HG02870 (cell line): ENCODE measurements around the gene FBRS.
"Not testable (repeated sequence)": the region's sequence is repeated elsewhere in the genome, so short reads cannot be mapped to it uniquely, and the experiment has no call there.

ENCODE experiments used
- ATAC-seq: cut with Tn5 transposase; IDR thresholded peaks from one replicate; pipeline ENCODE4 v1.9.1; 2021; ENCODE audit warnings: mild to moderate bottlenecking, moderate library complexity; ENCODE audit not compliant: unreplicated experiment

FBRS gene

DNA sequence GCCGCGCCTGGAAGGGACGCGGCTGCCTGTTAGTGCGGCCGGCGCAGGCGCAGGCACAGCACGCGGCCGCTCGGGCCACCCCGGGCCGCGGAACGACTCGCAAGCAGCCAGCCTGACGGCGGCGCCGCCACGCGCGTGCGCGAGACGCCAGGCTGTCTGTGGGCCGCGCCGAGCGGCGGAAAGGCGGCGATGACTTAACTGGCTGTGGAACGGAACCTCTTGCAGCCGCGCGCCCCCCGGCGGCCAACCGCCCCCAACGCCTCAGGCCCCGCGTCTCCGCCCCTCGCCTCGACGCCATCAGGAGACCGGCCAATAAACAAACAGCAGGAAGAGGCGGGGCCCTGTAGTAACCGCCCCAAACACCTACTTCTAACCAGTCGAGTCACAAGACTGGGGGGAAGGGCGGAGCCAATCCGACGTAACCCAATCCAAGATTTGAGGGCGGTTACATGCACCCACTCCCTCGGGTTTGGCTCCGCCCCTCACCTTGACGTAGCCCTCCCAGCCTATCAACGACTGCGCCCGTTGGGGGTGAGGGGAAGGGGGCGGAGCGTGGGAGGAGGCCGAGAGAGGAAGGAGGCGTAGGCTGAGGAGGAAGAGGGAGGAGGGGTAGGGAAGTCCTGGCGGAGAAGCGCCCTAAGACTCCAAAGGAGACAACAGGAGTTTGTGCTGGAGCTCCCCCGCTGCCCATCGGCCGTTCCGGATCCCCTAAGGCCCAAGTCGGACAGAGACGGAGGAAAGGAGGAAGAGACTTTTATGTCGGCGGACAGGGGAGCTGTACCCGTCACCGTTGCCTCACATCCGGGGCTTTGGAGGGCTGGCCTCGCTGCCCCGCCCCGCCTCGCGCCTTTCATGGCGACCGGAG is at the start of gene FBRS:
Gene FBRS (plus strand): TSS at position 566 of the 865 bp plus-strand sequence. CDS start 1,088 bp downstream, outside the sequence.
- peak; percentile 73 for ATAC-seq

- ATAC-seq = peak; percentile 15
These were observed 49.0 kb upstream of the FBRS start for GRCh38 chr16:30609002-30609925.

DNA sequence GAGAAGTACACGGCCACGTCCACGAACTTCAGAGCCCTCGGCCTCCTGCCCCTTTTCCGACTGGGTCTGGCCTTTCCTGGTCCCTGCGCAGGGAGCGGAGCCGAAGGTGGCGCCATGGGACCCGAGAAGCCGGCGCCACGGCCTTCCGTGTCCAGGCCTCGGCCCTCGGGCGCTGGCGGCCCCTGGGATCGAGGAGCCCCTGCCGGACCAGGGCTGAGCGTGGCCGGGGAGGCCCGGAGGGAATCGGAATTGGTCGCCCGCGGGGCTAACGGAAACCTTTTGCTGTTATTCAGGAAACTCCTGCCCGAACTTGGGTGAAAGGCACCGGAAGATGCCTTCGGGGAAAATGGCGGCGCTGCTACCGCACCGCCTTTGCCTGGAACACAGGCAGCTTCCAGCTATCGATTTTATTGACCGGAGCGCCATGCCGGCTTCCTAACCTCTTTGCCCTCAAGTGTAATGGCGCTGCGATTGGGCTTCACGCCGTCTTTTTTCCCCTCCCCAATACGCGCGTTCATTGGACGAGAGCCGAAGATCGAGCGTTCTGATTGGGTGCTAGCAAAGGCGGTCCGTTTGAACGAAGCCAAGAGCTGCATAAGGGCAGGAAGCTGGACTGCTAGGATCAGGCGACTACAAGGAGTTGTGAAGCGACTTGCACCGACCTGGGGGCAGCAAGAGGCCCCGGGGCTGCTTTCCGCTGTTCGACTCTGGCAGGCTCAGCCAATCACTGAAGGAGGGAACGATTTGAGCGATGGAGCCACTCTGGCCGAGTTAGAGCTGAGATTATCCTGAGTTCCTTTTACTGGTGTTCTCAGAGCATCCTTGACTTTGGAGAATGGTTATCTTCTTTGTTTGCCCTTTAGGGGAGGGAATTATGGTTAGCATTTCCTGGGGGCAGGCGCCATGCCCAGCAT is 48.0 kb upstream of the FBRS start, which contains the start of gene ZNF689:
Gene ZNF689 (minus strand): TSS at position 464 of the 914 bp plus-strand sequence. CDS start 348 bp downstream, at position 116.
- ATAC-seq = peak; percentile 90

DNA sequence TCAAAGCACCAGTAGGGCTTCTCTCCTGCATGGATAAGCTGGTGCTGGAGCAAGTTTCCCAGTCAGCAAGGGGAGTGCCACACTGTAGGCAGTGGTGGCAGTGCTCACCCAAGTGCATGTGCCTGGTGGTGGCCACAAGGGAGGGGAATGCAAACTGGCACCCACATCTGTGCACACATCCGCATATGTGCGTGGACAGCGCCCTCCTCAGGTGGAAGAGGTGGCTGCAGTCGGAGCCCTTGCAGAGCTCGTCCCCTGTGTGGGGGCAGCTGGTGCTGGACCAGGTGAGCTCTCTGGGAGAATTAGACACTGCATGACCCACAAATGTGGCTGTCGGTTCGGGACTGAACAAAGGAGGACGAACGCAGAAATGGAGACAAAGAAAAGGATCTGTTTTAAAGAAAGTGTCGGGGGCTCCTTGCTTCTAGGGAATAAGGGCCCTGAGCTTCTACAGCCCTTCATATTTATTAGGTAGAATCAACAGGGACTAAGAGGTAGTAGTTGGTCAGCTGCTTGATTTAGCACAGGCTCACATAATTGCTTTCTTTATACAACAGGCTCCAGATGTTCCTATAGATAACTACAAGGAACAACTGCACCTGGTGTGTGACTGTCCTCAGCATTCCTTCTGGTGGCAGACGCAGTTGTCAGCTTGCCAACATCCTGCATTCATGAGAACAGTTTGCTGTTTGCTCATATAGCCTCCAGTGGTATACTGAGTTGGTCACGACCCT is 42.7 kb upstream of the FBRS start:
- ATAC-seq = no peak

DNA sequence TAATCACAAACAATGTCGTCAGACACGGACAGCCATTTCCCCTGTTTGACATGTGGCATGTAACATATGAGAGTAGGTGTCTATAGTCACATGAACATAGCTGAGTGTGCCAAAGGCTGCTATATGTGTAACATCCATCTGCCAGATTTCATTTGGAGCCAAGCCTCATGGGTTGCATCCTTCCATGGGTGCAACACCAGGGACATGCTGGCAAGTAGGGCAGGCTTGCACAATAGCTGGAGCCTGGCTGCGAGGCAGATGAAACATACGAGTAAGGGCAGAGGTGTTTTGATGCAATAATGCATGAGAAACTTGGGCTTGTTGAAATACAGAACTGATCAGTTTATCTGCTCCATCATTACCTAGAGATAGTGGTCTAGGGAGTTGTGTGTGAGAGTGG is 39.0 kb upstream of the FBRS start:
- ATAC-seq = no peak

DNA sequence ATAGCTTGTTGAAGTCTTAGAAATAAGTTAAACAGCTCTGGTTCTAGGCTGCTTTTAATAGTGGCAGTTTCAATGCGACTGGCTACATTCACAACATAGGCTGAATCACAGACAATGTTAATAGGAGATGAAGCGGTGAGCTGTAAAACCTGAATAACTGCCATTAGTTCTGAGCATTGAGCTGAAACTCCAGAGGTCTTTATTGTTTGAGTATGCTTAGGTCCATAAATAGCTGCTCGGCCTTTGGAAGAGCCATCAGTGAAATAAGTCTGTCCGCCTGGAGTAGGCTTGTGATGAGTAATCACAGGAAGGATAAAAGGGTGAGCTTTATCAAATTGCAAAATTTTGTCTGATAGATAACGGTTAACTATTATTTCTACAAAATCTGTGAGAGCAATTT is 38.6 kb upstream of the FBRS start:
- no peak for ATAC-seq

- no peak for ATAC-seq
These were observed 38.1 kb upstream of the FBRS start for GRCh38 chr16:30620169-30620568.

GRCh38 chr16:30621765-30622164 is 36.5 kb upstream of the FBRS start:
- no peak for ATAC-seq

DNA sequence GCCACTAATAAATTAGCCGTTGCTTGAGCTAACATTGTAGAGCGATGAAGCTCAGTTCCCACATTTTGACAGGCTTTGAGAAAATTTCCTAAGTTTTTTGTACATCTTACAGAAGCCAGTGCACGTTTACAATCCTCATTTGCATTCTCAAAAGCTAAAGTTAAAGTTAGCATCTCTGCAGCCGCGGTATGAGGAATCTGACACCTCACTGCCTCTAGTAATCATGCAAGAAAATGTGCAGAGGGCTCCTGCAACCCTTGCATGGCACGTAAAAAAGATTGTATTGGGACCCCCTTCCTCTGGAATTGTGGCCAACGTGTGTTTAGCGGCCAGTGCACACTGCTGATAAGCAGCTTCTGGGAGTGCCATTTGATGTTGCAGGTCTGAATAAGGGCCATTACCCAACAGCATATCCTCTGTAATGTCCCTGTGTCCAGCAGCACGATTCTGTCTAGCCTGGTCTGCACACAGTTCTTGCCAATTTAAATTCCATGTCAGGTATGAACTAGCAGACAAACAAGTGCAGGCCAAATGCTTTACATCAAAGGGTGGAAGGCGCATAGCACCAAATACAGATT is 35.7 kb upstream of the FBRS start:
- no peak for ATAC-seq

GRCh38 chr16:30623536-30624283 is 34.5 kb upstream of the FBRS start:
- ATAC-seq = no peak

GRCh38 chr16:30626236-30626635 is 32.0 kb upstream of the FBRS start:
- ATAC-seq = no peak

- ATAC-seq = no peak
These were observed 29.3 kb upstream of the FBRS start for GRCh38 chr16:30628628-30629540.

DNA sequence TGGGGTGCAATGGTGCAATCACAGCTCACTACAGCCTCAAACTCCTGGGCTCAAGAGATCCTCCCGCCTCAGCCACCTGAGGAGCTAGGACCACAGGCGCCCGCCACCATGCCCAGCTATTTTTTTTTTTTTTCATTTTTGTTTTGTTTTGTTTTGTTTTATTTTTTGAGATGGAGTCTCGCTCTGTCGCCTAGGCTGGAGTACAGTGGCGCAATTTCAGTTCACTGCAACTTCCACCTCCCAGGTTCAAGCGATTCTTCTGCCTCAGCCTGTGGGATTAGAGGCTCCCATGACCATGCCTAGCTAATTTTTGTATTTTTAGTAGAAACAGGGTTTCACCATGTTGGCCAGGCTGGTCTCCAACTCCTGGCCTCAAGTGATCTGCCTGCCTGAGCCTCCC is 25.8 kb upstream of the FBRS start:
- not testable (repeated sequence) for ATAC-seq

DNA sequence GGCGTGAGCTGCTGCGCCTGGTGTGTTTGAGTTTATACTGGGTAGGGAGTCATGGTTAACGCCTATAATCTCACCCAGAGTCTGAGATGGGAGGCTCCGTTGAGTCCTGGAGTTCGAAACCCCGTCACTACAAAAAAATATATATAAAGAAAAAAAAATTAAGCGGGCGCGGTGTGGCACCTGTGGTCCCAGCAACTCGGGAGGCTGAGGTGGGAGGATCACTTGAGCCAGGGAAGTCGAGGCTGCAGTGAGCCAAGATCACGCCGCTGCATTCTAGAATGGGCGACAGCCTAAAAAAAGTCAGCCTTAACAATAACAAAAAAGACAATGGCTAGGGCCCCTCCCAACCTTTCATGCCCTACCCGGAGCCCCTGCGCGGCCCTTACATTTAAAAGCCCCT is 24.7 kb upstream of the FBRS start:
- ATAC-seq = no peak

GRCh38 chr16:30636599-30636998 is 21.6 kb upstream of the FBRS start:
- ATAC-seq = no peak

DNA sequence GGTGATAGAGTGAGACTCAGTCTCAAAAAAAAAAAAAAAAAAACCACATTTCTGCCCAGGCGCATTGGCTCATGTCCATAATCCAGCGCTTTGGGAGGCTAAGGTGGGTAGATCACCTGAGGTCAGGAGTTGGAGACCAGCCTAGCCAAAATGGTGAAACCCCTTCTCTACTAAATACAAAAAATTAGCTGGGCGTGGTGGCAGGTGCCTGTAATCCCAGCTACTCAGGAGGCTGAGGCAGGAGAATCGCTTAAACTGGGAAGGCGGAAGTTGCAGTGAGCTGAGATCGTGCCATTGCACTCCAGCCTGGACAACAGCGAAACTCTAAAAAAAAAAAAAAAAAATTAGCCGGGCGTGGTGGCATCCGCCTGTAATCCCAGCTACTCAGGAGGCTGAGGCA is 21.1 kb upstream of the FBRS start:
- ATAC-seq = not testable (repeated sequence)

GRCh38 chr16:30637944-30638343 is 20.3 kb upstream of the FBRS start:
- ATAC-seq = no peak
